ENCODE measurements around the gene CKLF.

DNA sequence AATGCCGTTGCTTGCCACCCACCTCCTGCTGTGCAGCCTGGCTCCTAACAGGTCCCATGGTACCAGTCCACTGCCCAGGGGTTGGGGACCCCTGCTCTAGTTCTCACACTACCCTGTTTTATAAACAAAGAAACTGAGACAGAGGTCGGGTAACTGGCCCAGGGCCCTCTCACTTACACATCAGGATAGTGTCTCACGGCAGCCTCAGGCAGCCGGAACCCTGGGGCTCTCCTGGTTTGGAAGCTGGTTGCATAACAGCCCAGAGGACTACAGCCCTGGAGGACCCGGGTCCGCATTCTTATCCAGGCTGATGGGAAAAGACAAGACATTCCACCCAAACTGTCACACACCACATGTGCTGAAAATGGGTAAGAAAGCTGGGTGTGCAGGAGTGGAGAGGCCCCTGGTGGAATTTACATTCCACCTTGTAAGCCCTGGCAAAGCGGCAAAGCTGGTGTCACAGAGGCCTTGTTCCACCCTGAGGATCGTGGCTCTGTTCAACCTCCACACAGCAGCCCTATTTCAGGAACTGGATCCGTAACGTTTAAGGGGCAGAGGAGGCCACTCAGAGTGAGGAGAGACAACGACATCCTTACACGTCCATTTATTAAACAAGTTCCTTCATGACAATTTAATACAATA is 61.9 kb downstream of the CKLF start:
- TF ChIP-seq POLR2AphosphoS5 (IDR thresholded peaks at IDR 0.05) (no peak), POLR2A (IDR thresholded peaks at IDR 0.05) (no peak)
- TF ChIP-seq, protein P1, sequence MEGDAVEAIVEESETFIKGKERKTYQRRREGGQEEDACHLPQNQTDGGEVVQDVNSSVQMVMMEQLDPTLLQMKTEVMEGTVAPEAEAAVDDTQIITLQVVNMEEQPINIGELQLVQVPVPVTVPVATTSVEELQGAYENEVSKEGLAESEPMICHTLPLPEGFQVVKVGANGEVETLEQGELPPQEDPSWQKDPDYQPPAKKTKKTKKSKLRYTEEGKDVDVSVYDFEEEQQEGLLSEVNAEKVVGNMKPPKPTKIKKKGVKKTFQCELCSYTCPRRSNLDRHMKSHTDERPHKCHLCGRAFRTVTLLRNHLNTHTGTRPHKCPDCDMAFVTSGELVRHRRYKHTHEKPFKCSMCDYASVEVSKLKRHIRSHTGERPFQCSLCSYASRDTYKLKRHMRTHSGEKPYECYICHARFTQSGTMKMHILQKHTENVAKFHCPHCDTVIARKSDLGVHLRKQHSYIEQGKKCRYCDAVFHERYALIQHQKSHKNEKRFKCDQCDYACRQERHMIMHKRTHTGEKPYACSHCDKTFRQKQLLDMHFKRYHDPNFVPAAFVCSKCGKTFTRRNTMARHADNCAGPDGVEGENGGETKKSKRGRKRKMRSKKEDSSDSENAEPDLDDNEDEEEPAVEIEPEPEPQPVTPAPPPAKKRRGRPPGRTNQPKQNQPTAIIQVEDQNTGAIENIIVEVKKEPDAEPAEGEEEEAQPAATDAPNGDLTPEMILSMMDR (IDR thresholded peaks at IDR 0.05), result no peak
